Measurements from ENCODE around the gene MLH3.

The MLH3 gene

DNA sequence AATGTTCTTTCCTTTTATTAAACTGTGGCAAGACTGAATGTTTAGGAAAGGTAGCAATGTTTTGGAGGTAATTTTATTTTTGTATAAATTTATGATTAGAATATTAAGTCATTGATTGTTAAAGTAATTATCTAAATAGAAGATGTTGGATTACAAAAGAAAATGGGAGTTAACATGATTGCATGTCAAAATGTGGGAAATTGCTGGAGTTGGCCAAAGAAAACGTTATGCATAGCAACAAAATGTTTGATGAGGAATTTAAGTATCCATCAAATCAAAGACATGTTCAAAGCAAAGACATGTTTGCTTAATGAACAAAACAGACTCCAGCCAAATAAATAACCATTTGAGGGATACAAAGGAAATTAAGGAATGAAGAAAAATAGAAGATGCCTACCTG lies 3.2 kb upstream of the MLH3 start:
- DNase-seq (ENCODE audit: extremely low read depth, low read depth): no peak
- TF ChIP-seq, protein P1, sequence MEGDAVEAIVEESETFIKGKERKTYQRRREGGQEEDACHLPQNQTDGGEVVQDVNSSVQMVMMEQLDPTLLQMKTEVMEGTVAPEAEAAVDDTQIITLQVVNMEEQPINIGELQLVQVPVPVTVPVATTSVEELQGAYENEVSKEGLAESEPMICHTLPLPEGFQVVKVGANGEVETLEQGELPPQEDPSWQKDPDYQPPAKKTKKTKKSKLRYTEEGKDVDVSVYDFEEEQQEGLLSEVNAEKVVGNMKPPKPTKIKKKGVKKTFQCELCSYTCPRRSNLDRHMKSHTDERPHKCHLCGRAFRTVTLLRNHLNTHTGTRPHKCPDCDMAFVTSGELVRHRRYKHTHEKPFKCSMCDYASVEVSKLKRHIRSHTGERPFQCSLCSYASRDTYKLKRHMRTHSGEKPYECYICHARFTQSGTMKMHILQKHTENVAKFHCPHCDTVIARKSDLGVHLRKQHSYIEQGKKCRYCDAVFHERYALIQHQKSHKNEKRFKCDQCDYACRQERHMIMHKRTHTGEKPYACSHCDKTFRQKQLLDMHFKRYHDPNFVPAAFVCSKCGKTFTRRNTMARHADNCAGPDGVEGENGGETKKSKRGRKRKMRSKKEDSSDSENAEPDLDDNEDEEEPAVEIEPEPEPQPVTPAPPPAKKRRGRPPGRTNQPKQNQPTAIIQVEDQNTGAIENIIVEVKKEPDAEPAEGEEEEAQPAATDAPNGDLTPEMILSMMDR (IDR thresholded peaks at IDR 0.05; ENCODE audit: low read depth, low read length): no peak

DNA sequence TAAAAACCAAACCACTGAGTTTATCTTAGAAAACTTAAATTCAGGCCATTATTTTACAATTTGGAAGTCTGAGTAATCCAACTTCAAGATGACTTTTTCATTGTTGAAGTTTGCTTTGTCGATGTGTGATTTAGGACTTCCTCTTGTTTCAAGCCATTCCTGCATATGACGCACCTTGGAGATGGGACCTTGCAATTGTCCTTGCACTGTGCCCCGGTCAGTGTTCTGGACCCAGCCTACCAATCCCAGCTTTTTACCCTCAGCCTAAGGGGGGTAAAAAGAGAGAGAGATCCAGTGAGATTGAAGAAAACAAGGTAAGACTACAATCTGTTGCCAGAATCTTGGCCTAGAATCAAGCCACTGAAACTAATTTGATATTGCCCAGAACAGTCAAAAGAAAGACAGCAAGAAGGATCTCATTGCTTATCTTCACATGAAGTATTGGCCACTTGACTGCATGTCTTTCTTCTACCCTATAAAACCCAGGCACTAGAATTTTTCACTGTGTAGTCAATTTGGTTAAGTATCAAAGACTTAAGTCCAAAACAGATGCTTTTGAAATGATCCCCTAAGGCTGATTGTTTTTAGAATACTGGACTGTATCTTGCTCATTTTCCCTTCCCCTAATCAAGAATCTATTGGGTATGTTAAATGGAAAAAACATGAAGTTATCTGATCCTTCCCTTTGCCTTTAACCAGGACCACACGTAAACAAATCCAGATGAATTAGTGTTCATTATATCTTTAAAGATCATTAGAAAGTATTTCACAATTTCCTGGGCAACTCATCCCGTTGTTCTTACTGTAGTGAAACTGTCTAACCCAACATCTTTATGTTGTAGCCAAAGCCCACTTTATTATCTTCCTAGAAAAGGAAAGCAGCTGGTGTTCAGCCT lies 2.4 kb upstream of the MLH3 start:
- TF ChIP-seq, protein P1 (IDR thresholded peaks at IDR 0.05; ENCODE audit: low read depth, low read length): no peak
- peak; percentile 89 for DNase-seq (ENCODE audit: extremely low read depth, low read depth)

DNA sequence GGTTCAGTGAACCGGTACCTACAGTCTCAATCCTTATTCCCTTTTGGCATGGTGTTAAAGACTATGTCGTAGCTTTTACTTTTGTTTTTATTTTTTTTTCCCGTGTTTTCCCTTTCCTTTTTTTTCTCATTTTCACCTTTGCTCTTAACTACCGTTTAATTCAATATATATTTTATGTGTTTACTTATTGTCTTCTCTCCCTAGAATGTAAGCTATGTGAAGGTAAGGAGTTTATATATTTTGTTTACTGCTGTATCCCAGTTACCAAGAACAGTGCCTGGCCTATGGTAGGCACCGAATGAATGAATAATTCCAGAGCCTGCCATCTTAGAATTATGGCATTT lies 261 bp upstream of the MLH3 start:
- no peak for DNase-seq (ENCODE audit: extremely low read depth, low read depth)
- TF ChIP-seq, protein P1 (IDR thresholded peaks at IDR 0.05; ENCODE audit: low read depth, low read length): no peak

DNA sequence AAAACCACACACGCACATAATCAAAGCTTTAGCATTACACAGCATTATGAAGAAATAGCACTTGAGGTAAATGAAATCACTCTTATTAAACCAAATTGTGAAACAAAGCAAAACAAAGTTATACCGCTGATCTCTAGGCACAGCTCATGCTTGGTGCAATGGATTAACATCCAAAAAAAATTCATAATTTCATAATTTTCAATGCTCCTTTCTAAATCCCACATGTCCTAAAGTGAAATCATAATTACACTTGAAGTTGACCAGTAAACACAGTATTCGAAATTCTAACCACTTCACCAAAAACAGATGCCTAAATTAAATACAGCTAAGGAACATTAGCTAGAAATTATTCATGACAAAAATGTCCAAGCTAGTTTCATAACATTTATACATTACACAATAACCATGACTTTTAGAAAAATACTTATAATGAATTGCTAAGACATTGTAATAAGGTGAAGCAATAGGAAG lies 1.5 kb downstream of the MLH3 start:
- DNase-seq (ENCODE audit: extremely low read depth, low read depth): peak; percentile 93
- TF ChIP-seq, protein P1 (IDR thresholded peaks at IDR 0.05; ENCODE audit: low read depth, low read length): no peak

DNA sequence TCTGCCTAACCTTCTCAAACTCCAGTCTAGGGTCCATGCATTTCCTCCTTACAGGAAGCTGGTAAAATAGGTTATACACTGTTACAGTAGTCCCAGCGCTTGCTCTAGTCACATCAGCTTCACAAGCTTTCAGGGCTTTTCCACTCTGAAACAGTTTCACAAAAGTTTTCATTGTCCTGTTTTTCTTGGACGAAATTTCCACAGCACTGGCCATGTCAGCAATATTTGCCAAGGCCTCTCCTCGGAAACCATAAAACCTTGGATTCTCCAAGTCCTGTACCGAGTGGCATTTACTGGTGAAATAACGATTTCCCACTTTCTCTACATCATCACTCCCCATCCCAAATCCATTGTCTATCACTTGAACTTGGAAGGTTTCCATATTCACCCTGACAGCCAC lies 2.1 kb downstream of the MLH3 start:
- TF ChIP-seq, protein P1 (IDR thresholded peaks at IDR 0.05; ENCODE audit: low read depth, low read length): no peak
- DNase-seq (ENCODE audit: extremely low read depth, low read depth): no peak

DNA sequence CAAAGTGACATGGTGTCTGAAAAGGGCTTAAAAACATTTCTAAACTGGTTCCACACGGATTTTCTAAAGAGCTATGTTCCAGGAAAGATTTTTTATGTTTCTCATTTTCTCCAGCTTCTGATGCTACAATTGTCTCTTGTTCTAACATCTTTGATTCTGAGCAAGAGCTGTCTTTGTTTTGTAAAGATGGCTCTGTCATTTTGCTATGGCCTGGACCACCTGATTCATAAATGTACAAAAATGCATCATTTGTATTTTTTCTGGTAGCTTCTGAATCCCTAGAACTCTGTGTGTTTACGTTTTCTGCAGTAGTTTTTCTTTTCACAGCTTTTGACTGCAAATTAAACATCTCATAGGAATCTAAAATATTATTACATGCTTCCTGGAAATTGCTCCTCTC lies 3.2 kb downstream of the MLH3 start:
- TF ChIP-seq, protein P1 (IDR thresholded peaks at IDR 0.05; ENCODE audit: low read depth, low read length): no peak
- DNase-seq (ENCODE audit: extremely low read depth, low read depth): no peak

DNA sequence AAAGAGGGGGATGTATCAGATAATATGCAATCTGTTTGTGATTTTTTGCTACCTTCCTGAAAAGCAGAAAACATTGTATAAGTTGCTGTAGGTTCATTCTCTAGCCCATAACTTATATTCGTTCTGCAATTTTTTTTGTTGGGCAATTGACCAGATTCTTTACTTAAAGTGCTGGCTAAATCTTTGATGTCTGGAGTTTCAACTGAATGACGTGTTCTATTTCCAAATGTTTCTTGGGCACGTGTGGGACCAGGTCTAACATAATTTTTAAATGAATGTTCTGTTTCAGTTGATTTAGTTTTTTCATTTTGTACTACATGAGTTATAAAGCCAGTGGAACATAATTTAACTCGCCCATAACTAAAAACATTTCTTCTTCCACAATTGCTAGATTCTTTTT lies 3.8 kb downstream of the MLH3 start:
- TF ChIP-seq, protein P1 (IDR thresholded peaks at IDR 0.05; ENCODE audit: low read depth, low read length): no peak
- DNase-seq (ENCODE audit: extremely low read depth, low read depth): no peak

Data from AG09319 (cell line).